Measurements from ENCODE around the gene PRH2. TPM values are rescaled to one million over a fixed set of nuclear protein-coding genes. Genes with fewer than 3 reads are reported as not detected.

The PRH2 gene
- total RNA-seq, 1 experiment from 2014 or later: not detected

DNA sequence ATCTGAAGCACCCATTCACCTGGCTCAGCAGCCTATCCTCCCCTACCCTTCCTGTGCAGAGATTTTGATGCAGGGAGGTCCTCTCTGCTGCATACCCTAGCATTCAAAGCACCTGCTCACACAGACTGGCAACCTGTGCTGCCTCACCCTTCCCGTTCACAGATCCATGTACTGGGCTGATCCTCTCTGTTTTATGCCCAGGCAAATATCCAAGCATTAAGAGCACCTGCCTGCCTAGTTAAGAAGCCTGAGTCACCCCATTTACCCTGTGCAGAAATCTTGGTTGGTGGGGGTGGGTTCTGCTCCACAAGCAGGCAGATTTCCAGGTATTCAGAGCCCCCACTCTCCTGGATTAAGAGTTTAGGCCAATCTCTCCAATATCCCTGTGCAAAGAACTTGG is 28.1 kb upstream of the PRH2 start:
- no peaks in the 10 kb centered on the region for H3K27me3 ChIP-seq (ENCODE audit: insufficient read depth, low read length)
- H3K27ac ChIP-seq (ENCODE audit: low read depth, low read length): no peak overlapping the region
- BruUV-seq (replicated peaks): no TSS peak
- ATAC-seq (no peak), DNase-seq (ENCODE audit: low read depth, low spot score) (no peak)
- H3K36me3 ChIP-seq (ENCODE audit: control insufficient read depth in 1 of 2, insufficient read depth in 2 of 2, low read length in 2 of 2): 0 out of 4 replicates have a peak, but pooled peaks cover 0 to 3% of the 10 kb centered on the region in 2 experiments
- H3K4me1 ChIP-seq (ENCODE audit: control insufficient read depth in 1 of 2, insufficient read depth in 2 of 2, low read length in 2 of 2): no peaks in the 10 kb centered on the region
- TF ChIP-seq RAD21 (IDR thresholded peaks at IDR 0.05; ENCODE audit: low read depth) (no peak), CEBPB (IDR thresholded peaks at IDR 0.05; ENCODE audit: low read depth) (no peak), JUND (IDR thresholded peaks at IDR 0.05) (no peak), EGR1 (IDR thresholded peaks at IDR 0.05; ENCODE audit: low read depth) (no peak), EZH2phosphoT487 (IDR thresholded peaks at IDR 0.05; ENCODE audit: borderline replicate concordance) (no peak), POLR2AphosphoS5 (IDR thresholded peaks at IDR 0.05; ENCODE audit: low read depth, low read length) (no peak), ZNF274 (IDR thresholded peaks at IDR 0.05; ENCODE audit: low read depth, low read length) (no peak), SIN3A (IDR thresholded peaks at IDR 0.05; ENCODE audit: low read depth) (no peak), TCF7L2 (IDR thresholded peaks at IDR 0.05; ENCODE audit: borderline replicate concordance, extremely low read depth, insufficient read depth, insufficient read length) (no peak), EZH2 (IDR thresholded peaks at IDR 0.05) (no peak), MAX (IDR thresholded peaks at IDR 0.05) (no peak), ELF1 (IDR thresholded peaks at IDR 0.05; ENCODE audit: borderline replicate concordance, low read depth) (no peak), CBX3 (IDR thresholded peaks at IDR 0.05; ENCODE audit: low read depth) (no peak), SP1 (IDR thresholded peaks at IDR 0.05; ENCODE audit: low read depth) (no peak), SRF (IDR thresholded peaks at IDR 0.05; ENCODE audit: low read depth) (no peak), FOSL1 (IDR thresholded peaks at IDR 0.05; ENCODE audit: low read depth) (no peak), ZBTB33 (IDR thresholded peaks at IDR 0.05; ENCODE audit: extremely low read depth, insufficient replicate concordance, low read length) (no peak)
- TF ChIP-seq, protein P1, sequence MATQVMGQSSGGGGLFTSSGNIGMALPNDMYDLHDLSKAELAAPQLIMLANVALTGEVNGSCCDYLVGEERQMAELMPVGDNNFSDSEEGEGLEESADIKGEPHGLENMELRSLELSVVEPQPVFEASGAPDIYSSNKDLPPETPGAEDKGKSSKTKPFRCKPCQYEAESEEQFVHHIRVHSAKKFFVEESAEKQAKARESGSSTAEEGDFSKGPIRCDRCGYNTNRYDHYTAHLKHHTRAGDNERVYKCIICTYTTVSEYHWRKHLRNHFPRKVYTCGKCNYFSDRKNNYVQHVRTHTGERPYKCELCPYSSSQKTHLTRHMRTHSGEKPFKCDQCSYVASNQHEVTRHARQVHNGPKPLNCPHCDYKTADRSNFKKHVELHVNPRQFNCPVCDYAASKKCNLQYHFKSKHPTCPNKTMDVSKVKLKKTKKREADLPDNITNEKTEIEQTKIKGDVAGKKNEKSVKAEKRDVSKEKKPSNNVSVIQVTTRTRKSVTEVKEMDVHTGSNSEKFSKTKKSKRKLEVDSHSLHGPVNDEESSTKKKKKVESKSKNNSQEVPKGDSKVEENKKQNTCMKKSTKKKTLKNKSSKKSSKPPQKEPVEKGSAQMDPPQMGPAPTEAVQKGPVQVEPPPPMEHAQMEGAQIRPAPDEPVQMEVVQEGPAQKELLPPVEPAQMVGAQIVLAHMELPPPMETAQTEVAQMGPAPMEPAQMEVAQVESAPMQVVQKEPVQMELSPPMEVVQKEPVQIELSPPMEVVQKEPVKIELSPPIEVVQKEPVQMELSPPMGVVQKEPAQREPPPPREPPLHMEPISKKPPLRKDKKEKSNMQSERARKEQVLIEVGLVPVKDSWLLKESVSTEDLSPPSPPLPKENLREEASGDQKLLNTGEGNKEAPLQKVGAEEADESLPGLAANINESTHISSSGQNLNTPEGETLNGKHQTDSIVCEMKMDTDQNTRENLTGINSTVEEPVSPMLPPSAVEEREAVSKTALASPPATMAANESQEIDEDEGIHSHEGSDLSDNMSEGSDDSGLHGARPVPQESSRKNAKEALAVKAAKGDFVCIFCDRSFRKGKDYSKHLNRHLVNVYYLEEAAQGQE (IDR thresholded peaks at IDR 0.05; ENCODE audit: low read depth): no peak
- TF ChIP-seq, protein P2, sequence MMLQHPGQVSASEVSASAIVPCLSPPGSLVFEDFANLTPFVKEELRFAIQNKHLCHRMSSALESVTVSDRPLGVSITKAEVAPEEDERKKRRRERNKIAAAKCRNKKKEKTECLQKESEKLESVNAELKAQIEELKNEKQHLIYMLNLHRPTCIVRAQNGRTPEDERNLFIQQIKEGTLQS (IDR thresholded peaks at IDR 0.05): no peak
- H3K4me3 ChIP-seq (replicated peaks in 1 of 2; ENCODE audit: low read depth in 1 of 2, low read length in 2 of 2): no peak overlapping the region
- POLR2A ChIA-PET: no interaction called here
- H2AFZ ChIP-seq (ENCODE audit: low read depth, low read length, poor library complexity, severe bottlenecking): no peak overlapping the region
- no peaks in the 10 kb centered on the region for H3K9me2 ChIP-seq (ENCODE audit: insufficient read depth)
- no peak overlapping the region for H3K4me2 ChIP-seq (ENCODE audit: low read length)
- H3K9me3 ChIP-seq (ENCODE audit: control insufficient read depth in 1 of 2, insufficient read depth in 1 of 2, low read depth in 1 of 2, low read length in 2 of 2): peaks cover 0 to 7% of the 10 kb centered on the region in 2 experiments; a peak in 2 of 4 replicates
- no peak overlapping the region for H3K9ac ChIP-seq (ENCODE audit: low read length)
- no peaks in the 10 kb centered on the region for H4K20me1 ChIP-seq (ENCODE audit: insufficient read depth)
- H3K79me2 ChIP-seq (ENCODE audit: insufficient read depth, low read length): no peaks in the 10 kb centered on the region; the same call in 1 of the 2 replicates
- CTCF ChIA-PET: no interaction called here
- intact Hi-C loops (cut with micrococcal nuclease): no loop called here
- RAD21 ChIA-PET (ENCODE audit: low non-redundant PET in 1 of 2, low total read pairs in 2 of 2, uncharacterized antibody in 2 of 2, unreplicated experiment in 2 of 2): no interaction called here
